Ishikawa (cell line): ENCODE results near the gene BEND5.

ENCODE experiments used
- TCF12 ChIP-seq: IDR thresholded peaks from 2 replicates; pipeline ENCODE4 v1.6.1; 2012; ENCODE audit warnings: low read depth
- TF ChIP-seq, protein P1 (sequence below): IDR thresholded peaks from 2 replicates; pipeline ENCODE4 v1.6.1; 2012

DNA sequence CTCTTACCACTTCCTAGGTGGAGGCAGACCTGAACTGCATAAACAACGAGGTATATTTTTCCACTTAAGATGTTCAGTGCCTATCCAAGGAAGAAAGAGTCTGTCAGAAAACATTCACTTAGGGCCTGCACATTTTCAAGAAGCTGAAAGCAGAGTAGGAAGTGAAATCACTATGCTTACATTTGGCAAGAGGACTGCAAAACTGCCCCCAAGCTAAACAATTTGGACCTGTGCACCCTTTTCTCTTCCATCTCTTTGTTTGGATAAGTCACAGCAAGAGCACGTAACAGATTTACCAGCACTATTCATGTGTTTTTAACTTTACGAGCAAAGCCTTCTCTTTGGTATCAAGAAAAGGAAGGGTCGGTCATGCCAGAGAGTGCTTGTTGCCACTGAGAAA, 13.2 kb upstream of the BEND5 start:
- TF ChIP-seq, protein P1, sequence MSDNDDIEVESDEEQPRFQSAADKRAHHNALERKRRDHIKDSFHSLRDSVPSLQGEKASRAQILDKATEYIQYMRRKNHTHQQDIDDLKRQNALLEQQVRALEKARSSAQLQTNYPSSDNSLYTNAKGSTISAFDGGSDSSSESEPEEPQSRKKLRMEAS, result no peak
- no peak for TF ChIP-seq TCF12
